Liver (tissue), 9 donors: ENCODE results near the gene HBG1. TPM values are rescaled to one million over a fixed set of nuclear protein-coding genes. Genes with fewer than 3 reads are reported as not detected.

Experiments
- DNase-seq: peaks from one replicate; pipeline ENCODE4 v3.0.0-alpha.2; 2017; ENCODE audit warnings: low spot score
- H3K27ac ChIP-seq, 2 donors: one replicate each; pipeline ENCODE4 v1.7.0; 2013; ENCODE audit warnings: inconsistent platforms in 2 of 2, low read length in 2 of 2, control low read depth in 1 of 2, low read depth in 1 of 2, mild to moderate bottlenecking in 1 of 2
- H3K27me3 ChIP-seq, 4 donors: one replicate each; pipeline versions ENCODE4 v1.6.1 to v1.7.0; 2013; ENCODE audit warnings: low read length in 3 of 4, inconsistent platforms in 1 of 4, mild to moderate bottlenecking in 1 of 4, moderate library complexity in 1 of 4; ENCODE audit not compliant: control insufficient read depth in 4 of 4, insufficient read depth in 4 of 4
- H3K36me3 ChIP-seq, 4 donors: one replicate each; pipeline versions ENCODE4 v1.6.1 to v1.7.0; 2013; ENCODE audit warnings: low read length in 3 of 4, mild to moderate bottlenecking in 3 of 4, low read depth in 1 of 4, moderate library complexity in 1 of 4; ENCODE audit not compliant: control insufficient read depth in 4 of 4, insufficient read depth in 3 of 4
- H3K4me1 ChIP-seq, 4 donors: one replicate each; pipeline versions ENCODE4 v1.6.1 to v1.7.0; 2013; ENCODE audit warnings: low read length in 3 of 4, mild to moderate bottlenecking in 3 of 4, moderate library complexity in 1 of 4; ENCODE audit not compliant: control insufficient read depth in 4 of 4, insufficient read depth in 4 of 4
- H3K4me3 ChIP-seq, 3 donors: one replicate each; pipeline versions ENCODE4 v1.6.1 to v1.7.0; 2013; ENCODE audit warnings: low read length in 3 of 3, control low read depth in 1 of 3, low read depth in 1 of 3, mild to moderate bottlenecking in 1 of 3
- H3K9ac ChIP-seq, 2 donors: one replicate each; pipeline ENCODE4 v1.7.0; 2013; ENCODE audit warnings: low read length in 2 of 2, mild to moderate bottlenecking in 2 of 2, moderate library complexity in 2 of 2, control low read depth in 1 of 2, low read depth in 1 of 2
- H3K9me3 ChIP-seq, 4 donors: one replicate each; pipeline versions ENCODE4 v1.6.1 to v1.7.0; 2013; ENCODE audit warnings: low read length in 3 of 4; ENCODE audit not compliant: control insufficient read depth in 4 of 4
- EGR1 ChIP-seq, 2 donors: IDR thresholded peaks; 2 replicates each; pipeline ENCODE4 v1.6.1; 2016 to 2018; ENCODE audit warnings: antibody characterized with exemption in 2 of 2, low read depth in 2 of 2
- FOXA1 ChIP-seq: IDR thresholded peaks from 2 replicates; pipeline ENCODE4 v1.6.1; 2016; ENCODE audit warnings: antibody characterized with exemption
- FOXA2 ChIP-seq: IDR thresholded peaks from 2 replicates; pipeline ENCODE4 v1.6.1; 2016; ENCODE audit warnings: antibody characterized with exemption
- GABPA ChIP-seq, 2 donors: IDR thresholded peaks in 1 of 2; conservative IDR thresholded peaks in 1 of 2; 2 replicates each; pipeline ENCODE4 v1.6.1; 2016; ENCODE audit warnings: antibody characterized with exemption in 2 of 2, mild to moderate bottlenecking in 1 of 2, moderate library complexity in 1 of 2
- HNF4A ChIP-seq, 2 donors: conservative IDR thresholded peaks; 2 replicates each; pipeline ENCODE4 v1.6.1; 2016; ENCODE audit warnings: antibody characterized with exemption in 2 of 2, mild to moderate bottlenecking in 2 of 2
- HNF4G ChIP-seq: IDR thresholded peaks from 2 replicates; pipeline ENCODE4 v1.6.1; 2016; ENCODE audit warnings: antibody characterized with exemption
- JUND ChIP-seq, 2 donors: IDR thresholded peaks; 2 replicates each; pipeline ENCODE4 v1.6.1; 2016; ENCODE audit warnings: antibody characterized with exemption in 2 of 2
- NR2F2 ChIP-seq: IDR thresholded peaks from 2 replicates; pipeline ENCODE4 v1.6.1; 2016; ENCODE audit warnings: antibody characterized with exemption
- RAD21 ChIP-seq, 2 donors: IDR thresholded peaks; 2 replicates each; pipeline ENCODE4 v1.6.1; 2016; ENCODE audit warnings: antibody characterized with exemption in 2 of 2, mild to moderate bottlenecking in 2 of 2
- RXRA ChIP-seq, 2 donors: IDR thresholded peaks; 2 replicates each; pipeline ENCODE4 v1.6.1; 2017 to 2018; ENCODE audit warnings: antibody characterized with exemption in 2 of 2, mild to moderate bottlenecking in 1 of 2
- SP1 ChIP-seq: IDR thresholded peaks from 2 replicates; pipeline ENCODE4 v1.6.1; 2018; ENCODE audit warnings: antibody characterized with exemption, mild to moderate bottlenecking
- TAF1 ChIP-seq: conservative IDR thresholded peaks from 2 replicates; pipeline ENCODE4 v1.6.1; 2016; ENCODE audit warnings: antibody characterized with exemption, mild to moderate bottlenecking
- YY1 ChIP-seq: IDR thresholded peaks from 2 replicates; pipeline ENCODE4 v1.6.1; 2016; ENCODE audit warnings: antibody characterized with exemption, mild to moderate bottlenecking
- ZBTB33 ChIP-seq: IDR thresholded peaks from 2 replicates; pipeline ENCODE4 v1.6.1; 2016; ENCODE audit warnings: antibody characterized with exemption
- WGBS: extraction: QIAGEN DNeasy Blood & Tissue Kit; methylation state at CpG from one replicate; pipeline ENCODE4 v1.1.7; 2013; 5-methylcytosine and 5-hydroxymethylcytosine counted together
- polyA plus RNA-seq, 2 donors: library from polyadenylated mRNA; stranded (reverse) in 1 of 2; unstranded in 1 of 2; fragments of 200-250 nt in 1 of 2; fragments of >200 nt in 1 of 2; fragmentation: Nextera tagmentation in 1 of 2; extraction: Ambion mirVana in 1 of 2; gene quantifications; one replicate each; pipeline versions ENCODE4 v1.2.1 to v1.2.3, GENCODE V29; 2013 to 2015
- total RNA-seq, 2 donors: library from RNA; depleted of rRNA; stranded (reverse); fragments of >200 nt; gene quantifications; one replicate each; pipeline ENCODE4 v1.2.3, GENCODE V29; 2014
- TF ChIP-seq, protein P1 (sequence below): IDR thresholded peaks from 2 replicates; pipeline ENCODE4 v1.6.1; 2016; ENCODE audit warnings: antibody characterized with exemption
- TF ChIP-seq, protein P2 (sequence below): IDR thresholded peaks from 2 replicates; pipeline ENCODE4 v1.6.1; 2016; ENCODE audit warnings: antibody characterized with exemption, mild to moderate bottlenecking
- TF ChIP-seq, protein P3 (sequence below): fragments of 150-350 bp; IDR thresholded peaks from 2 replicates; pipeline ENCODE4 v1.5.1; 2017; ENCODE audit warnings: improper control_type of control experiment, low read depth, low read length; ENCODE audit not compliant: missing input control
- TF ChIP-seq, protein P4 (sequence below): IDR thresholded peaks from 2 replicates; pipeline ENCODE4 v1.6.1; 2016; ENCODE audit warnings: antibody characterized with exemption
- donor health status: healthy.
- donor health status: healthy.
- donor health status: healthy.
- donor health status: healthy.
- donor health status: healthy.

Gene HBG1
- total and polyA plus RNA-seq, 4 donors: 75.1 TPM; not detected in 3

DNA sequence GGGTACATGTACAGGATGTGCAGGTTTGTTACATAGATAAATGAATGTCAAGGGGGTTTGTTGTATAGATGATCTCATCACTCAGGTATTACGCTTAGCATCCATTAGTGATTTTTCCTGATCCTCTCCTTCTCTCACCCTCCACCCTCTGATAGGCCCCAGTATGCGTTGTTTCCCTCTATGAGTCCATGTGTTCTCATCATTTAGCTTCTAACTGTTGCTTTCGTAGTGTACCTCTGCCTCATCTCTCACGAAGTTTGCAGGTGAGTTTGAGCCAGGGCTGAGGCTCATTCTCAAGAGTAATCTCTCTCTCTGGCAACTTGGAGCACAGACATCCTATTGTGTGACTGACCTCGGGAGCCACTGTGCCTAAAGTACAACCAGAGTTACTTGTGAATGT lies 24.7 kb upstream of the HBG1 start:
- Histone ChIP-seq H3K27me3 (peaks cover 0 to 3% (median 0%) of the 10 kb centered on the region in 4 donors), H3K4me3 (no peak overlapping the region), H3K9ac (no peak overlapping the region), H3K27ac (no peak overlapping the region), H3K9me3 (no peaks in the 10 kb centered on the region), H3K36me3 (no peaks in the 10 kb centered on the region), H3K4me1 (no peaks in the 10 kb centered on the region)
- DNase-seq: no peak
- 76% methylated on average over 5 of the region's 5 CpGs for WGBS
- TF ChIP-seq GABPA (IDR thresholded peaks at IDR 0.05 in 1 of 2, conservative IDR thresholded peaks at IDR 0.05 in 1 of 2) (no peak), RXRA (IDR thresholded peaks at IDR 0.05) (no peak), YY1 (no peak), ZBTB33 (no peak), RAD21 (IDR thresholded peaks at IDR 0.05) (no peak), EGR1 (IDR thresholded peaks at IDR 0.05; ENCODE audit: low read depth in 2 of 2) (no peak), JUND (IDR thresholded peaks at IDR 0.05) (no peak), FOXA2 (no peak), TAF1 (no peak), NR2F2 (no peak), HNF4A (conservative IDR thresholded peaks at IDR 0.05) (no peak), SP1 (no peak), HNF4G (no peak), FOXA1 (no peak)
- TF ChIP-seq, protein P1, sequence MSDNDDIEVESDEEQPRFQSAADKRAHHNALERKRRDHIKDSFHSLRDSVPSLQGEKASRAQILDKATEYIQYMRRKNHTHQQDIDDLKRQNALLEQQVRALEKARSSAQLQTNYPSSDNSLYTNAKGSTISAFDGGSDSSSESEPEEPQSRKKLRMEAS: no peak
- TF ChIP-seq, protein P2, sequence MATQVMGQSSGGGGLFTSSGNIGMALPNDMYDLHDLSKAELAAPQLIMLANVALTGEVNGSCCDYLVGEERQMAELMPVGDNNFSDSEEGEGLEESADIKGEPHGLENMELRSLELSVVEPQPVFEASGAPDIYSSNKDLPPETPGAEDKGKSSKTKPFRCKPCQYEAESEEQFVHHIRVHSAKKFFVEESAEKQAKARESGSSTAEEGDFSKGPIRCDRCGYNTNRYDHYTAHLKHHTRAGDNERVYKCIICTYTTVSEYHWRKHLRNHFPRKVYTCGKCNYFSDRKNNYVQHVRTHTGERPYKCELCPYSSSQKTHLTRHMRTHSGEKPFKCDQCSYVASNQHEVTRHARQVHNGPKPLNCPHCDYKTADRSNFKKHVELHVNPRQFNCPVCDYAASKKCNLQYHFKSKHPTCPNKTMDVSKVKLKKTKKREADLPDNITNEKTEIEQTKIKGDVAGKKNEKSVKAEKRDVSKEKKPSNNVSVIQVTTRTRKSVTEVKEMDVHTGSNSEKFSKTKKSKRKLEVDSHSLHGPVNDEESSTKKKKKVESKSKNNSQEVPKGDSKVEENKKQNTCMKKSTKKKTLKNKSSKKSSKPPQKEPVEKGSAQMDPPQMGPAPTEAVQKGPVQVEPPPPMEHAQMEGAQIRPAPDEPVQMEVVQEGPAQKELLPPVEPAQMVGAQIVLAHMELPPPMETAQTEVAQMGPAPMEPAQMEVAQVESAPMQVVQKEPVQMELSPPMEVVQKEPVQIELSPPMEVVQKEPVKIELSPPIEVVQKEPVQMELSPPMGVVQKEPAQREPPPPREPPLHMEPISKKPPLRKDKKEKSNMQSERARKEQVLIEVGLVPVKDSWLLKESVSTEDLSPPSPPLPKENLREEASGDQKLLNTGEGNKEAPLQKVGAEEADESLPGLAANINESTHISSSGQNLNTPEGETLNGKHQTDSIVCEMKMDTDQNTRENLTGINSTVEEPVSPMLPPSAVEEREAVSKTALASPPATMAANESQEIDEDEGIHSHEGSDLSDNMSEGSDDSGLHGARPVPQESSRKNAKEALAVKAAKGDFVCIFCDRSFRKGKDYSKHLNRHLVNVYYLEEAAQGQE: no peak
- TF ChIP-seq, protein P3, sequence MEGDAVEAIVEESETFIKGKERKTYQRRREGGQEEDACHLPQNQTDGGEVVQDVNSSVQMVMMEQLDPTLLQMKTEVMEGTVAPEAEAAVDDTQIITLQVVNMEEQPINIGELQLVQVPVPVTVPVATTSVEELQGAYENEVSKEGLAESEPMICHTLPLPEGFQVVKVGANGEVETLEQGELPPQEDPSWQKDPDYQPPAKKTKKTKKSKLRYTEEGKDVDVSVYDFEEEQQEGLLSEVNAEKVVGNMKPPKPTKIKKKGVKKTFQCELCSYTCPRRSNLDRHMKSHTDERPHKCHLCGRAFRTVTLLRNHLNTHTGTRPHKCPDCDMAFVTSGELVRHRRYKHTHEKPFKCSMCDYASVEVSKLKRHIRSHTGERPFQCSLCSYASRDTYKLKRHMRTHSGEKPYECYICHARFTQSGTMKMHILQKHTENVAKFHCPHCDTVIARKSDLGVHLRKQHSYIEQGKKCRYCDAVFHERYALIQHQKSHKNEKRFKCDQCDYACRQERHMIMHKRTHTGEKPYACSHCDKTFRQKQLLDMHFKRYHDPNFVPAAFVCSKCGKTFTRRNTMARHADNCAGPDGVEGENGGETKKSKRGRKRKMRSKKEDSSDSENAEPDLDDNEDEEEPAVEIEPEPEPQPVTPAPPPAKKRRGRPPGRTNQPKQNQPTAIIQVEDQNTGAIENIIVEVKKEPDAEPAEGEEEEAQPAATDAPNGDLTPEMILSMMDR: no peak
- TF ChIP-seq, protein P4, sequence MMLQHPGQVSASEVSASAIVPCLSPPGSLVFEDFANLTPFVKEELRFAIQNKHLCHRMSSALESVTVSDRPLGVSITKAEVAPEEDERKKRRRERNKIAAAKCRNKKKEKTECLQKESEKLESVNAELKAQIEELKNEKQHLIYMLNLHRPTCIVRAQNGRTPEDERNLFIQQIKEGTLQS: no peak
